AML-193 (cell line): ENCODE results near the gene AP5M1.
"Not testable (repeated sequence)": the region's sequence is repeated elsewhere in the genome, so short reads cannot be mapped to it uniquely, and the experiment has no call there.

ENCODE experiments used
- DNase-seq, 2 experiments: peaks; one replicate each; lab custom pipeline; 2025; lab: John Stamatoyannopoulos, UW

AP5M1 gene, protein sequence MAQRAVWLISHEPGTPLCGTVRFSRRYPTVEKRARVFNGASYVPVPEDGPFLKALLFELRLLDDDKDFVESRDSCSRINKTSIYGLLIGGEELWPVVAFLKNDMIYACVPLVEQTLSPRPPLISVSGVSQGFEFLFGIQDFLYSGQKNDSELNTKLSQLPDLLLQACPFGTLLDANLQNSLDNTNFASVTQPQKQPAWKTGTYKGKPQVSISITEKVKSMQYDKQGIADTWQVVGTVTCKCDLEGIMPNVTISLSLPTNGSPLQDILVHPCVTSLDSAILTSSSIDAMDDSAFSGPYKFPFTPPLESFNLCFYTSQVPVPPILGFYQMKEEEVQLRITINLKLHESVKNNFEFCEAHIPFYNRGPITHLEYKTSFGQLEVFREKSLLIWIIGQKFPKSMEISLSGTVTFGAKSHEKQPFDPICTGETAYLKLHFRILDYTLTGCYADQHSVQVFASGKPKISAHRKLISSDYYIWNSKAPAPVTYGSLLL

DNA sequence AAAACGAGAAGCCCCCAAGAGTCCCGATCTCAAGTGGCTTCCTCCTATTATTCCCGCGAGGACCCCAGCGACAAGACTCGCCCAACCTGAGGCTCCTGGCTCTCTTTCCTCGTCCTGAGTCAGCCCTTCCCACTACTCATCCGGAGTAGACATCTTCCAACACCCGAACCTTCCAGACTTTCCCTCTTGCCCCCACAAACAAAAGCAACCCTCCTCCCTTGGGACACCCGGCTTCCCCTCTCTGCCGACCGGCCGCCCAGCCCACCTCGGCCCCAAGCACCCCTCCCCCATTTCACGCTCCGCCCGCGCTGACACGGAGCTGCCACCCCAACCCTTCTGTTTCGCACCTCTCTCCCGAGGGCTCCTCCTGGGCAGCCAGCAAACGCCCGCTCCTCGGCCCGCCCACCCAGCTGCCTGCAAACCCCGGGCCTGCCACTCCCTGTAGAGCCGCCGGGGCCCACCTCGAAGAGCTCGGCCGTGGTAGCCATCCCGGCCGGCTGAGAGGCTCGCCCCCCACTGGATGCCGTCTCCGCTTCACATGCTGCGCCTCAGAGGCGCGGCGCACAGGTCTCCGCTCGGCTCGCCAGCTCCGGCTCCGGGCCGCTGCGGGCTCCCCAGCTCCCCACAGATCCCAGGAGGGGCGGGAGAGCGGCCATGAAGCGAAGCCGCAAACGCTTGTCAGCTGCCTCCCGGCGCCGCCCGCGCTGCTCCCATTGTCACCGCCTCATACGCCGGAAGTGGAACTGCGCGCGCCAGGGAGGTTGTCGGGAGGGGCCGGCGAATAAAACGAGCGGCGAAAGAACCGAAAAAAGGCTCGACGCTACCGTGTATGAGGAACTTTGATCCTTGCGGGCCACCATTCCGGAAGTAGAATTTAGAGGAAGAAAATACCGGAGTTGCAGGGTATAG lies at the start of gene AP5M1, which contains the start of gene EXOC5:
AP5M1 (plus strand) TSS at position 811 of the 909 bp plus-strand sequence. CDS start 344 bp downstream, outside the sequence.
EXOC5 (minus strand) TSS at position 745 of the 909 bp plus-strand sequence; CDS start at position 488, 257 bp downstream.
- peak; percentile 87 to 88 for DNase-seq

DNA sequence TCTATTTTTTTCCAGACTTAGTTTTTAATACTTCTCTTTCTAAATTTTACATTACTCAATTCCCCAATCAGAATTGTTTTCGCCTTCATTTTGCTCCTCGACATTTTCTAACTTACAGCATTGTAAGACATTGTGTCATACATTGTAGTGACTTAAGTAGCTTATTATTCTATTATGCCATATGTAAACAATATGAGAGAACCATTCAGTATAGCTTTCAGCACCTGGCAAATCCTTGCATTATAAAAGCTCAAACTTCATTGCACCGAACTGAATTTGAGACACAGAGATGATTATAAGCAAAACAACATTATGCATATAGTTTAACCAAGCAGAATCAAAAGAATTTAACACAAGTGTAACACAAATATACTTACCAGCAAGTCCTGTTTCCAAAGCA lies 46.8 kb upstream of the AP5M1 start:
- DNase-seq: no peak

DNA sequence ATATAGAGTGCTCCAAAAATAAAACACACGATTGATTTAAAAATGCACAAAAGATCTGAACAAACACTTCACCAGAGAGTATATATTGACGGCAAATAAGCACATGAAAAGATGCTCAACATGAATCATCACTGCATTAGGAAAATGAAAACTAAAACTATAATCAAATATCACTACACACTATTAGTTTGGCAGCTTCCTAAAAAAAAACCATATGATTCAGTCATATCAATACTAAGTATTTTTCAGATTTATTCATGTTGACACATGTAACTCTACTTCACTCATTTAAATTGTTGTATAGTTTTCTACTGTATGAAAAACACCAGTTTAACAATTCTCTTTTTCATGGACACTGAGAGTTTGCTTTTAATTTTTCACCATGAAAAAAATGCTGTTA lies 41.7 kb upstream of the AP5M1 start:
- DNase-seq: no peak

DNA sequence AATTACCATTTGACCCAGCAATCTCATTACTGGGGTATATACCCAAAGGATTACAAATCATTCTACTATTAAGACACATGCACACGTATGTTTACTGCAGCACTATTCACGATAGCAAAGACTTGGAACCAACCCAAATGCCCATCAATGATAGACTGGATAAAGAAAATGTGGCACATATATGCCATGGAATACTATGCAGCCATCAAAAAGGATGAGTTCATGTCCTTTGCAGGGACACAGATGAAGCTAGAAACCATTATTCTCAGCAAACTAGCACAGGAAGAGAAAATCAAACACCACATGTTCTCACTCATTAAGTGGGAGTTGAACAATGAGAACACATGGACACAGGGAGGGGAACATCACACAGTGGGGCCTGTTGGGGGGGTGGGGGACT lies 40.5 kb upstream of the AP5M1 start:
- DNase-seq: not testable (repeated sequence)

DNA sequence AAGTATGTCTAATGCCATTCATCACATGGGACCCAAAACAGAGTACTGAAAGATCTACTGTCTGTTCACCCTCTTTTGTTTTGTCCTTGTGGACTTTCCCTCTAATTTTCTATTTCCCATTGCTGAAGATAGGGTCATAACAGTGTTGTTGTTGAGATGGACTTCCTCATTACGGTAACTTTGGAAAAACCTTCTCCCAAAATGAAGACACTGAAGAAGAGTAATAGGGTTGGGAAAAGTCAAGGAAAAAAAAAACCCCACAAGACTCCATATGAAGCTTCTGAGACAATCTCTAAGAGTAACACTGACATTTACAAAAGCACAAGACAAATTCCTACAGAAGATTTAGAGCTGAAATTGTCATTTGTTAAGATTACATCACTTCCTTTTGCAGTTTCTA lies 36.8 kb upstream of the AP5M1 start:
- DNase-seq: no peak

DNA sequence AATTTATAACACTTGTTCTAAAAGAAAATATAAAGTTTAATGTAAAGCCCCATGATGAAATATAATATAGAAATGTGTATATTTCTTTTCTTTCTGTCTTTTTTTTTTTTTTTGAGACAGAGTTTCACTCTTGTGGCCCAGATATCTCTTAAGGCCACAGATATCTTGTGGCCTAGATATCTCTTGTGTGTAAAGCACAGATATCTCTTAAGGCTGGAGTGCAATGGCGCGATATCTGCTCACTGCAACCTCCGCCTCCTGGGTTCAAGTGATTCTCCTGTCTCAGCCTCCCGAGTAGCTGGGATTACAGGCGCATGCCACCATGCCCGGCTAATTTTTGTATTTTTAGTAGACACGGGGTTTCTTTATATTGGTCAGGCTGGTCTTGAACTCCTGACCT lies 28.7 kb upstream of the AP5M1 start:
- DNase-seq: not testable (repeated sequence)

DNA sequence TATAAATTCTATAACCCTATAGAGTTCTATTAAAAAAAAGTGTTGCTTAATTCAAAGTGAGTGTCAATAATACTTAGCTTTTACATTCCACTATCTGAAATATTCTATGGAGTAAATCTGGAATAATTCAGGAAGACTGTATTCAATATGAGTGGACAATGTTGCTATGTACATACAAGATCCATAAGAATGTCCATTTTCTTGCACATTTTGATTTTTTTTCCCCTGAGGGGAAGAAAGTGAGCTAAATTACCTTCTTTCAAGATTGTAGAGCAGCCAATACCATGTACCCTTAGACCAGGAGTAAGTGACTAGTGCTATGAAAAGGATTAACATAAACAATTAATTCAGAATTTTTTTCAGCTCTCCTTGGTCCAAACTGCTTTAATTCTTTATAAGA lies 25.5 kb upstream of the AP5M1 start:
- DNase-seq: no peak

DNA sequence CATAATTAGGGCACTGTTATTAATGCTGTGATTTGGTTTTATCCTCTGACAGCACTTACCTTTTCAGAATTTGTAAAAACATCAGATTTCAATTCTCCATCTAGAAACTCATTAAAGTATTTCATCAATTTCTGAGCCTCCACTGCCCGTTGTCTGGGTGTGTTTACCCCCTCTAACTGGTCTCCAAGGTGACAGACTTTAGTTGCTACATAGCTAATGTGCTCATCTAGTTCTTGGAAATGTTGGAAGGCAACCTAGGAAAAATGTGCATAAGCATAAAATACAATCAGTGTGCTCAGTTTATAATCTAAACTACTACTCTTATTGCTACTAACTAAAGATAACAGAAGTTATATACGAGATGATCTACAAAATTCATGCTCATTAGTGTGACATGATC lies 24.7 kb upstream of the AP5M1 start:
- DNase-seq: no peak

DNA sequence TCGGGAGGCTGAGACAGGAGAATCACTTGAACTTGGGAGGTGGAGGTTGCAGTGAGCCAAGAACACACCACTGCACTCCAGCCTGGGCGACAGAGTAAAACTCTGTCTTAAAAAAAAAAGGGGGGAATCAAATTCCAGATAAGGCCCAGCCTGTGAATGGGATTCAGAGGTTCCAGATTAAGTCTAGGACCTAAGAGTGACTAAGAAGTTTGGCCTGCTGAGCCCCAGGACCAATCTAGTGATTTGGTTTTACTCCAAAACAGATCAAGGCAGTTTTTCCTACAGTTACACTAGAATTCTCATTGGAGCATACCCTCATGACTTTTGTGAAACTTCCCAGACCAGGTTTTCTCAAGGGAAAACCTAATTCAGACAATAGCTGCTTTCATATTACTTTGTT lies 22.8 kb upstream of the AP5M1 start:
- DNase-seq: no peak

DNA sequence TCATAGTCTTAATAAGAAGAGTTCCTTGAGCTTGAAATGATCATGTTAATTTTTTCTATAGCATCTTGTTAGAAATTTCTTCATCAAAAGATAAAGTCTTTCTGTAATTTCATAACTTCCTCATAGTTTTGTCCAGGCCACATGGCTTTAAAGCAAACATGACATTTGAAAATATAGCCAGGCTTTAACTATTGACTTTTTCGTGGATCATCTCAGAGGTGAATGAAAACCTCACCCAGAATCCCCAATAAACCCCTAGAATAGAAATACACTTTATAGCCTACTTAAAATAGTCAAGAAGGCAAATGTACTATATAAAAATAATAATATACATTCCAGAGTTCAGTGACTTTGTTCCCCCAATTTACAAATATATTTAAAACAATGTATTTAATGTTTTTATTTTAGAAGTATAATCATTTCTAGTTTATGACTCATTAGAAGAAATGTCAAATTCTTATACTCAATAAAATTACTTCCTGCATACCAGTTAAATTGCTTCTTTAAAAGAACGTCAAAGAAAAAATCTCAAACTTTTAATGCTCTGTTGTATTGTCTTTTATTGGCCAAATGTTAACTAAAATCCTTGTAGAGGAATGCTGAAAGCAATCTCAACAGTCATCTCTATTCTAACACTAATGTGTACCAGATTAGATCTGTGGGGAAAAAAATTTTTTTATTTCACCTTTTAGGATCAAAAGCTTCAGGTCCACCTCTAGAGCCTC lies 21.7 kb upstream of the AP5M1 start:
- peak in 1 of 2 experiments; percentile 37 for DNase-seq

DNA sequence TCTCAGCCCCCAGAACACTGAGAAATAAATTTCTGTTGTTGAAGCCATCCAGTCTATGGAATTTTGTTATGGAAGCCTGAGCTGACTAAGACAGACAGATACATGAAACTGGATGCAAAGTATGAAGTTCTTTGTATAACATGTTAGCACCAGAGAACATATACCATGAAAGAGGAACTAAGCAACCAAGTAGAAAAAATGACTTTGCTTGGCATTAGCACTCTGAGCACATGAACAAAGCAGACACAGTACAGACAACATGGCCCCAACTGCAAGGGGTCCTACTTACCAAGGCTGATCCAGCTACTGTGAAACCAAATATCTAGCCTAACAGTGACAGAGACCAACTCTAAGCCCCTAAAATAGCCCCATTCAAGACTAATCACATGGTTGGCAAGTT lies 13.9 kb upstream of the AP5M1 start:
- DNase-seq: no peak

DNA sequence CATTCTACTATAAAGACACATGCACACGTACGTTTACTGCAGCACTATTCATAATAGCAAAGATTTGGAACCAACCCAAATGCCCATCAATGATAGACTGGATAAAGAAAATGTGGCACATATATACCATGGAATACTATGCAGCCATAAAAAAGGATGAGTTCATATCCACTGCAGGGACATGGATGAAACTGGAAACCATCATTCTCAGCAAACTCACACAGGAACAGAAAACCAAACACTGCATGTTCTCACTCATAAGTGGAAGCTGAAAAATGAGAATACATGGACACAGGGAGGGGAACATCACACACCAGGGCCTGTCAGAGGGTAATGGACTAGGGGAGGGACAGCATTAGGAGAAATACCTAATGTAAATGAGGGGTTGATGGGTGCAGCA lies 10.6 kb upstream of the AP5M1 start:
- not testable (repeated sequence) for DNase-seq

DNA sequence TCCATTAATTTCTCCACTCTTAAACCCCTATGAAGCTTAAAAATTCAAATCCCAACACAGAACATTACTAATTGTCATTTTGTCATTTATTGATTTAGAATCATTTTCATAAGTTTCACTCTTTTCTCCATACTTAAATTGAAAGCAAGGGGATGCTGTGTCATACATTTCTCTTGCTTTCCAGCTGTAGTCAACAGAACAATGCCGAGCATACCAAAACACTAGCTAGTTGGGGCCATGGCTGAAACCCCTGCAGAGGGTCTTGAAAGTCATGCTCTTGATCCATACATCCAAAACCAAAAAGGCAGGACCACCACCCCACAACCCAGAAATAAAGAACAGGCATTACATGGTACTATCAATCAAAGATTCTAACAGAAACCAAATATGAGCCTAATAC lies 9.1 kb upstream of the AP5M1 start:
- no peak for DNase-seq

DNA sequence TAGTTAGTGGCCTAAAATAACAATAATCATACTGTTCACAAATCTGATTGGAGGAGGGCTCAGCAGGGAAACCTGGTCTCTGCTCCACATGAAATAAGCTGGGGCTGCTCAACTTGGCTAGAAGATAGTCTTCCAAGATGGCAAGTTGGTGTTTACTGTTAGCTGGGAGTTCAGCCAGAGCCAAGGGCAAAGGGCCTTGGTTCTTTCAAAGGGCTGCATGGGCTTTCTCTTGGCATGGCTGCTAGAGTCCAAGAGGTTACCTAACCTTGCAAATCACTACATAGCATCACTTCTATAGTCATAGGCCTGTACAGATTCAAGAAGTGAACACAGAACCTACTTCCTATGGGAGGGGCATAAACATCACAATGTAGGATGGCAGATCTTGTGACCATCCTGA lies 7.2 kb upstream of the AP5M1 start:
- DNase-seq: no peak

DNA sequence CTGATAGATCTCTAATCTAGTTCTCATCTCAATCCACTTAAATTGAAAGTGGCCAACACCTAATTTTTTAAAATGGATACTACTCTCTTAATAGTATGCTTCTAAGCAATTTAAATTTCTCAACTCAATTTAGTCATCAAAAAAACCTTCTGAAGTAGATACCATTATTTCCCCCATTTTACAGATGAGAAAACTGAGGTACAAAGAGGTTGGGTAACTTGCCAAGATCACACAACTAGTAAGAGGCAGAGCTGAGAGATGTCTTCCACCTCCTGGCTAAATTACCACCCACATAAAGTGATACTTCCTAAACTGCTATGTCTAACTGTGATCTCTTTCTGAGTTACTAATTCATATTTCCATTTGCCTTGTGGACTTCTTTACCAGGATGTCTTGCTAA lies 6.7 kb upstream of the AP5M1 start:
- DNase-seq: no peak

DNA sequence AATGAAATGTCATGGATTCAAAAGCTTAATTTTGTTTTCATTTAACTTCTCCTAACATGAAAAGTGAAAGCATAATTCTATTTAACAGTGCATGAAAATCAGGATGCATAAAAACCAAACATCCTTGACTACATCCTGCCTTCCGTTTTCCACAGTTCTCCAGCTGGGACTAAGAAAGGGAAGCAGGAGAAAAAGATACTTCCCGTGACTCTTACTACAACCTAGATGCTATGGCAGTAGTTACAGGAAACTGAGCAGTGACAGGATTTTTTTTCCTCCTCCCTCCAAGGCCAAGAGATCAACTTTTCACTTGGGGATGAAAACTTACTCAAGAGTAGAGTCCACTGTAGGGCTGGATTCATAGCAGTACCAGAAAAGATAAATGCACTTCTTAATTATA lies 2.7 kb upstream of the AP5M1 start:
- no peak for DNase-seq

DNA sequence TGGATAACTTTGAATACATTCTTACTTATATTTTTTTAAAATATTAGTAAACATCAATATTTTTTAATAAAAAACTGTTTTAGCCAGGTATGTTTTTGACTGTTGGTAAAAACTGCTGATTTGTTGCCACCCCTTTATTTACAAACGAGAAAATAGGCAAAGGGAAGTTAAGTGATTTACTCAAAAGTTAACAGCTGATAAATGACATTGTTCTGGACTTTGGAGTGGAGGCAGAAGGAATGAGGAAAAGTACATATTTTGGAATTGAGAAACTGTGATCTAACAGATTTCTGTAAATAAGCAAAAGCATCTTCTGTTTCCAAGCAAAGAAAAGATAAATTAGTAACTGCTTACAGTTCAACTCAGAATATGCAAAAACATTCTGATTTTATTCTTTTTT lies 4.5 kb downstream of the AP5M1 start:
- no peak for DNase-seq

DNA sequence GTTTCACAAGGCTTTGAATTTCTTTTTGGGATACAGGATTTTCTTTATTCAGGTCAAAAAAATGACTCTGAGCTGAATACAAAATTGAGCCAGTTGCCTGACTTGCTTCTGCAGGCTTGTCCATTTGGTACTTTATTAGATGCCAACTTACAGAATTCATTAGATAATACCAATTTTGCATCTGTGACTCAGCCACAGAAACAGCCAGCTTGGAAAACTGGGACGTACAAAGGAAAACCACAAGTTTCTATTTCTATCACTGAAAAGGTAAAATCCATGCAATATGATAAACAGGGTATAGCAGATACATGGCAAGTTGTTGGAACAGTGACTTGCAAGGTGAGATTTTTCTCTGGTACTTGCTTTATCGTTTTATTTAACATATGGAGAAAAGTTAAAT lies 5.8 kb downstream of the AP5M1 start:
- no peak for DNase-seq

DNA sequence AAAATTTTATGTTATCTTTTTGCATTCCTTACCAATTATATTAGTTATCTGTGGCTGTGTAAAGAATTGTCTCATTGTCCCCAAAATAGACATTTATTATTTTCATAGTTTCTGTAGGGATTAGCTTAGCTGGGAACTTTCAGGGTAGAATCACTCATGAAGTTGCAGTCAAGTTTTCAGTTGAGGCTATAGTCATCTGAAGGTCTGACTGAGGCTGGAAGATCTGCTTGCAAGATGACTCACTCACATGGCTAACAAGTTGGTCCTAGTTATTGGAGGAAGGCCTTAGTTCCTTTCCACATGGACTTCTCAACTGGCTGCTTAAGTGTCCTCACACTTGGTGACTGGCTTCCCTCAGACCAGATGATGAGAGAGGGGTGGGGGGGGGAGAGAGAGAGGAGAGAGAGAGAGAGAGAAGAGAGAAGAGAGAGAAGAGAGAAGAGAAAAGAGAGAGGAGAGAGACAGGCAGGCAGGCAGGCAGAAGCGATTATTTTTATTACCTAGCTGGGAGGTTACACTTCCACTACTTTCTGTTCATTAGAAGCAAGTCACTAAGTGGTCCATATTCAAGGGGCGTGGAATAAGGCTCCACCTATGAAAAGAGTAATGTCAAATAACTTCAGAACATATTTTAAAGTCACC lies 6.4 kb downstream of the AP5M1 start:
- DNase-seq: no peak

DNA sequence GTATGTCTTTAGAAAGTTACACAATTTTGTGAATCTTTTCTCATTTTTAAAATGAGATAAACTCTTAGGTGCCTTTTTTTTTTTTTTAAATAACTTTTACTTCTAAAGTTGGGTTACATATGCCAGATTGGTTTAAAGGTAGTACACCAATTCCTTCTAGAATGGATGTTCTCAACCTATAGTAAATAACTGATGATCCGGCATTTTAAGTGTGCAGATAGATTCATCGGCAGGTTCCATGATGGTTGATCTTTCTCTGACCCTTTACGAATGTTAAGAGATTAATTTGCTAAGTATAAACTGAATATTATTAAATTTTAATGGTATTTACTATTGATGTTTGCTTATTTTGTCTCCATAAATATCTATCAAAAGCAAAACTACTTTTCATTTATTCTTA lies 8.3 kb downstream of the AP5M1 start:
- DNase-seq: no peak

DNA sequence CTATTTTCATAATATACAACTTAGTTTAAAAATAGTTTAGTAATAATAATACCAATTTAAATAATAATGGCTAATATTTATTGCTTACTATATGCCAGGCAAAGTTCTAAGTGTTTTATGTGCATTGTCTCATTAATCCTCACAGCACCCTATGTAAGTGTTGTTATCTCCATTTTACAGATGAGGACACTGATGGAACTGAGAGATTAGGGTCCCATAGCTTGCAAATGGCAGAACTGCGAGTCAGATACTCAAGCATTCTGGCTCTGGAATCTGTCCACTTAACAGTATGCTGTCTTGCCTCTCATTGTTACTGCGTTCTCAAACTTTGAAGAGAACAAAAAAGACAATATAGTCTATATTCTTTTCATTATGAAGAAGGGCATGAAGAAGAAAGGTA lies 19.0 kb downstream of the AP5M1 start:
- no peak for DNase-seq

DNA sequence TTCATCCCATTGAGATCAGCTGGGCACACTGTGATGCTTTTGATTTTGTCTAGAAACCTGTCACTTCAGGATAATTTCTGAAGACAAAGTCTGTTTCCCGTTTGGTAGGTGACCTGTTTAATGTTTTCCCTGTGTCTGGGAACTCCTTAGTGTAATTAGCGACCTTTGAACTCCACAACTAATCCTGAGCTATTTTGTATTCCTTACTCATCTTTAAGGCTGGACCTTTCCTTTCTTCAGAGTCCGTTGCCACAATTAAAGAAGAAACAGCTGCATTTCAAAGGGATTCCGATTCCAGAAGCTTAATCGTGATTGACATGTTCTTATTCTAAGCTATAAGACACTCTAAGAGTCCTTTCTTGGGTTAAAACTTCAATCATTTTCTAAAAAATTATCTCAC lies 22.0 kb downstream of the AP5M1 start:
- DNase-seq: no peak
